Femur (tissue), 1 donor: ENCODE data around the gene RAX.

Experiments
- DNase-seq: peaks from one replicate; pipeline ENCODE4 v3.0.0-alpha.2; 2017

Gene RAX

GRCh38 chr18:59238385-59238784 is 34.9 kb downstream of the RAX start:
- DNase-seq: no peak

DNA sequence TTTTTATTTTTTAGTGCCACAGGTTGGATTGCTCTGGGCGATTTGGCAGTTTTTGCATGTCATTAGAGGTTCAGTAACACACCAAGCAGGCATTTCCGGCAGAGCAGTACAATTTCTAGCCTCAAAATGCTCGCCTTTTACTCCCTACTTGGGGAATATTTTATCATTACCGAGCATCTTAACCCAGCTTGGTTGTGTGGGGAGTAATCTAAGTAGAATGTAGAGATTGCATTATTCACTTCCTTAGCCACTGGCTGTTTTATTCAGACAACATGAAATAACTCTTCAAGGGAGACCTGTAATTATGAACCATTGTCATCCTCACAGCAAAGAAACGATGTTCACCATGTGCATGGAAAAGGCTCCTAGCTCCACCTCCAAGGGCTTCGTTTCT is 40.2 kb downstream of the RAX start:
- no peak for DNase-seq

GRCh38 chr18:59232309-59233016 is 40.8 kb downstream of the RAX start:
- no peak for DNase-seq

DNA sequence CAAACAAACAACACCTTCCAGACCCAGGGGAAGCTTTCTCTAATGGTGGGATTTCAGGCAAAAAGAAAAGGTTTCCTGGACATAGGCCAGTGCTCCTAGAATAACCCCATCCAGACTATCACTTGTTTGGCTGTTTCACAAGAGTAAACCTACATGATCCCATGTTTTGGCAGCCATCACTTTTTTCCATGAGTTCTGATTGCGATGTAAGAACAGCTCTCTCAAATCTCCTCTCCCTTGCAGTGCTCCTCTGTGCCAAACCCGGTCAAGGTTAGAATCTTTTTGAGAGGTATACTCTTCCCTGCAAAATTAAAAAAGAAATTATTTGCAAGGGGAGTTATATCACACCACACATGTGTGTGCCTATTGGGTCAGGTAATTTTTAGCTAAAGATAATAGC is 41.4 kb downstream of the RAX start:
- DNase-seq: no peak

DNA sequence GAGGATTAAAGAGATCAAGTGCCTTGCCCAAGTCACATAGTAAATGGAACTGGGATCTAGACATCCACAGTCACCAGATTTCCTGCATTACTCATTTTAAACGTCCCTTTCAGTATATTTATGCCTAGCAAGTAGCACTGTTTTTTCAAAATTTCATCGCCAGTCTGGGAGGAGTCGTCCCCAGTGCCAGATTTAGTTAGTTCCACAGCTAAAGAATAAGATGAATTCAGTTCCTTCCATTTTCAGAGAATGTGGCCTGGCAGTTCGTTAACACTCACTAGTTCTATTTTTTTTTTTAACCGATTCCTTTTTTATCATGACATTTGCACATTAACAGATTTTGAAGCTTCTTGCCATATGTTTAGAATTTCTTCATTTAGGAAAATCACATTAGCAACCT is 42.1 kb downstream of the RAX start:
- no peak for DNase-seq

DNA sequence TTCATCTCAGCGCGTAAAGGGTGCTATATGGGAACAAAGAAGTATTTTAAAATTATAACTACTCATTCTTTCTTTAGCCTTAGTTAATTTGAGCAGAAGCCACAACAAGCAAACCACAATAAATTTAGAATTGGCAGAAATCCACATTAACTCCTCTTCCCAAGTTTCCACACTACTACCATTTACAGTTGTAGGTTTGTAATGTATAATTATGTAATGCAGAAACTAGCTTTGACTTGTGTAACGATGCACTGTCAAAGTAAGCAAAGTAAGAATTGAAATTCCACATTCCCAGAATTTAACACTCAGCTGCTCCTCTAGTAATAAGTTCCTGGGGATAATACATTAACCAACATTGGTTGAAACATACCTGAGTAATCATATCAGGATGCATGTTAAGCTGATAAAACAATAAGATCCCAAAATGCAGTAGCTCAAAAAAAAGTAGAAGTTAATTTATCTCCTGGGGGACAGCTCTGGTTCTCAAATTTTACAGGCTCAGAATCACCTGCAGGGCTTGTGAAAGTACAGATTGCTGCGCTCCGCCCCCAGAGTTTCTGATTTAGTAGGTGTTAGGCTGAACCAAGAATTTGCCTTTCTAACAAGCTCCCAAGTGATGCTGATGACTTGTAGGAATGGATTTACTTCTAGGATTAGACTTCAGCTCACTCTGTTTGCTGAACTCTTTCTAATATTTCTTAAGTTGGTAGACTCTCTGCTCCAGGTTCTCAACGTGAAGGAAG is 43.4 kb downstream of the RAX start:
- DNase-seq: no peak

DNA sequence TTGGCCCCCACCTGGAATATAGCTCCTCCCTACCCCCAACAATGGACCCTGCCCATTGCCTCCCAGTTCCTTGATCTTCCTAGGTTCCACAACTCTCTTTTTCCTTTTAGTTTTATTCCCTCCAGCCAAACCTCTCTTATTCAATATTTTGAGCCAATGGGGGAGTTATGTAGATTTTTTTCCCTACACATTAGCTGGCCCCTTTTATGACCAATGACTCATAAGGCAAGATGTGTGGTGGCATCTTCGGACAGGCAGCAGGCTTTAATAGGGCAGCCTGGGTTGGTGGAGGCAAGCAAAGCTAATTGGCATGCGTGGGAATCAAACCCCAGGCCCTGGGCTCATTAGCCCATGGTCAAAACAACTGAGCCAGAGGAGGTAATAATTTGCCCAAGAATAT is 44.1 kb downstream of the RAX start:
- DNase-seq: no peak

GRCh38 chr18:59228351-59228750 is 44.9 kb downstream of the RAX start:
- DNase-seq: no peak

DNA sequence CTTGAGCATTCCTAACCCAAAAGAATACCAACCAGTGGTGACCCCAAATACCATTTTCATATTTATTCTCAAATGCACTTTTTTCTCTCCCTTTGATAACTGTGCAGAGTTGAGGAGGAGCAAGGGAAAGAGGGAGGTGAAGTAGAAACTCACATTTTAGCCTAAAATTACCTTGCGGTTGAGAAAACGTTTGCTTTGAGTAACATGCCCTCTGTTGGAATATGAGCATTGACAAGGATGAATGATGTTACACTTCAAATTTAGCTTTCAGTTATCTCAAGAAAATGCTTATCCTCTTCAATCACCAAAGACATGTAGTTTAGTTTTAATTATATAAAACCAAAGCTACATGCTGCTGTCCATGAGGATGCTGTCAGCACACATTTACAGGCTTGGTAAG is 50.9 kb downstream of the RAX start:
- DNase-seq: no peak

DNA sequence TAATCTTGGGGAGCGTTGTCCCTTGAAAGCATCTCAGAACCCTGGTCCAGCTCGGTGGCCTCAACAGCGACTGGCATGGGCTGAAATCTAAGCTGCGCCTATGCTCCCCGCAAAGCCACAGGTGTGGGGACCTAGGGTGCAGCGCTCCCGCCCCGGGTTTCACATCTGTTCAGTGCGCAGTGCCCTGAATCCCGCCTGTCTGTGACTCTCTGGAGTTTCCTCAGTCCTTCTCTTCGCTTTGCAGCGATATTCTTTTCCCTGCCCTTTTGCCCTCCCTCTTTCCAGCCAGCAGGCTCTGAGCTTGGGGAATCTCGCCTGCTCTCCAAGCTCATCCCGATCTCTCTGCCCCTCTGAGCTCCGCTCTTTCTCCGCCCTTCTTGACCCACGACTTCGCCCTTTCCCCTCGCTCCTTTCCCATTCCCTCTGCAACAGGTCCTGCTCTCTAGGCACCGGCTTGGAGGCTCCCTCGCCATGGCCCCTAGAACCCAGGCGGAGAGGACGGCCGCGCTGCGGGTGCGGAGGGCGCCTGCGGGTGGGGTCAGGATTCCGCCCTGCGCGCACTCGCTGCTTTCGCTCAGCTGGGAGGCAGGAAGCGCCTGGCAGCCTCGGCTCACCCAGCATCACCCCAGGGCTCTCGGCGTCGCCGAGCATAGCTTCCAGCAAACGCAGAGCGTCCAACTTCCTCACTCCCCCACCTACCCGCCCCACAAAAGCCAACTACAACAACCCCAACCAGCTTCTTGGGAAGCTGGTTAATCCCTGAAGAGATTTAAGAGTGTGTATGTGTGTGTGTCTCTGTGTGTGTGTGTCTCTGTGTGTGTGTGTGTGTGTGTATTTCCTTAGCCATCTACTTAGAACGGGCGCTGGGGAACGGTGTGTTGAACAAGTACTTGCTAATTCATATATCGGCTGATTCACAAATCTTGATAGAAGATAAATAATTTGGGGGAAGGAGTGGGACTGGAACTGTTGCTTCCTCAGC is 52.2 kb downstream of the RAX start:
- DNase-seq: no peak

GRCh38 chr18:59220164-59220783 is 53.0 kb downstream of the RAX start:
- DNase-seq: no peak

GRCh38 chr18:59219672-59220163 is 53.5 kb downstream of the RAX start, which contains the start of gene GRP:
TSS of gene GRP (plus strand) at chr18:59220158. CDS start at chr18:59220266, 108 bp downstream.
- no peak for DNase-seq

DNA sequence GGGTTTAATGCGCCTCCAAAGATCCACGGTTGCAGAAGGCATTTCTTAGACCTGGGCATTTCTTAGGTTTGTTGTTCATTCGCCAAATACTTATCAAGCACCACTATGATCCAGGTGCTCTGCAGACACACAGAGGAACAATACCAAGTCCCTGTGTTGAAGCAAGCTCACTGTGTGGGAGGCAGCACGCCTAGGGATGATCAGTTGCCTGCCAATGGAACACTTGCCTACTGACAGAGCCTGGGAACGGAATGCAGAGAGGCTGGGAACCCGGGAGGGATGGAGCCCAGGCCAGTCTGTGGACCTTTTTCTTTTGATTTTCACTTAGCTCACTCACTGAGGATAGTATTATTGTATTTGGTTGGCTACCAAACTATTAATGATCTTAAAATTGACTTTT is 55.2 kb downstream of the RAX start:
- no peak for DNase-seq
